GM10266 (cell line): ENCODE results near the gene TEX26.

Experiments
- DNase-seq: peaks from one replicate; pipeline ENCODE4 v3.0.0; 2012; ENCODE audit errors: extremely low spot score
- TF ChIP-seq, protein P1 (sequence below): IDR thresholded peaks from 2 replicates; pipeline ENCODE4 v1.5.1; 2012; ENCODE audit warnings: mild to moderate bottlenecking, low read depth; ENCODE audit not compliant: control insufficient read depth, insufficient read depth; ENCODE audit errors: missing control alignments

The TEX26 gene

DNA sequence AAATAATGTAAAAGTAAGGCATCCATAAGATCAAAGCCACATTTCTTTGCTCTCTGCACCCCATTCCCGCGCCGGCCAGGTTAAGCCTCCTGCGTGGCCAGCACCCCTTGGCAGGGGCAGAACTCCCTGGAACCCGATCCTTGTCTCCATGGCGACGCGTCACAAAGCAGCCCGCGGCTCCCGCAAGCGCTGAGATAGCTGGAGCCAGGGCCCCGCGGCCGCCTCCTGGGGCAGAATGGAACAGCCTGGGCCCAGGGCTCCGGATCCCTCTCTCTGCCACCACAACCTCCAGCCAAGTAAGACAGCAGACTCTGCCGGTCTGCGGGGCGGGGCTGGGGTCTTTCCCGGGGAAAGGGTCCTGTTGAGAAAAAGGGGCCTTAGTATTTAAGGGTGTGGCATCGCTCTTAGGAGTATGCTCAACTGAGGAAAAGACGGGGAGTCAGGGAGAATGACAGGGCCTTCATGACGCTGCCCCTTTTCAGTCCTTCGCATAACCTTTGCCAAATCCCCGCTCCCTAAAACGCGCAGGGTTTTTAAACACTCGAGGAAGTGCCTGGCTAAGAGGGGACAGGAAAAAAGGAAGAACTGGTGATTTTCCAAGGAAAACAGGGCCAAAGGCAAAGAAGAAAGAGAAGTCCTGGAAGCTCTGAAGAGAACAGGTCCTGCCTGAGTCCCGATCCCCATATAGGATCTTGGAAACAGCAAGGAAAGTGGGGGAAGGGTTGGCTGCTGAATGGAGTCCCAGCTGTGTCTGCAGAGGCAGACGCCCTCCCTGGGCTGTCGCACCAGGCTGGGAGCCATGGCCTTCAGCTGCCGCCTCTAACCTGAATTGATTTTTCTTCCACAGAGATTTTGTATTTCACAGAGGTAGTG lies at the start of gene TEX26:
TEX26 (plus strand) TSS at position 176 of the 873 bp plus-strand sequence; CDS start at position 236, 60 bp downstream.
- no peak for DNase-seq
- TF ChIP-seq, protein P1, sequence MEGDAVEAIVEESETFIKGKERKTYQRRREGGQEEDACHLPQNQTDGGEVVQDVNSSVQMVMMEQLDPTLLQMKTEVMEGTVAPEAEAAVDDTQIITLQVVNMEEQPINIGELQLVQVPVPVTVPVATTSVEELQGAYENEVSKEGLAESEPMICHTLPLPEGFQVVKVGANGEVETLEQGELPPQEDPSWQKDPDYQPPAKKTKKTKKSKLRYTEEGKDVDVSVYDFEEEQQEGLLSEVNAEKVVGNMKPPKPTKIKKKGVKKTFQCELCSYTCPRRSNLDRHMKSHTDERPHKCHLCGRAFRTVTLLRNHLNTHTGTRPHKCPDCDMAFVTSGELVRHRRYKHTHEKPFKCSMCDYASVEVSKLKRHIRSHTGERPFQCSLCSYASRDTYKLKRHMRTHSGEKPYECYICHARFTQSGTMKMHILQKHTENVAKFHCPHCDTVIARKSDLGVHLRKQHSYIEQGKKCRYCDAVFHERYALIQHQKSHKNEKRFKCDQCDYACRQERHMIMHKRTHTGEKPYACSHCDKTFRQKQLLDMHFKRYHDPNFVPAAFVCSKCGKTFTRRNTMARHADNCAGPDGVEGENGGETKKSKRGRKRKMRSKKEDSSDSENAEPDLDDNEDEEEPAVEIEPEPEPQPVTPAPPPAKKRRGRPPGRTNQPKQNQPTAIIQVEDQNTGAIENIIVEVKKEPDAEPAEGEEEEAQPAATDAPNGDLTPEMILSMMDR = no peak

DNA sequence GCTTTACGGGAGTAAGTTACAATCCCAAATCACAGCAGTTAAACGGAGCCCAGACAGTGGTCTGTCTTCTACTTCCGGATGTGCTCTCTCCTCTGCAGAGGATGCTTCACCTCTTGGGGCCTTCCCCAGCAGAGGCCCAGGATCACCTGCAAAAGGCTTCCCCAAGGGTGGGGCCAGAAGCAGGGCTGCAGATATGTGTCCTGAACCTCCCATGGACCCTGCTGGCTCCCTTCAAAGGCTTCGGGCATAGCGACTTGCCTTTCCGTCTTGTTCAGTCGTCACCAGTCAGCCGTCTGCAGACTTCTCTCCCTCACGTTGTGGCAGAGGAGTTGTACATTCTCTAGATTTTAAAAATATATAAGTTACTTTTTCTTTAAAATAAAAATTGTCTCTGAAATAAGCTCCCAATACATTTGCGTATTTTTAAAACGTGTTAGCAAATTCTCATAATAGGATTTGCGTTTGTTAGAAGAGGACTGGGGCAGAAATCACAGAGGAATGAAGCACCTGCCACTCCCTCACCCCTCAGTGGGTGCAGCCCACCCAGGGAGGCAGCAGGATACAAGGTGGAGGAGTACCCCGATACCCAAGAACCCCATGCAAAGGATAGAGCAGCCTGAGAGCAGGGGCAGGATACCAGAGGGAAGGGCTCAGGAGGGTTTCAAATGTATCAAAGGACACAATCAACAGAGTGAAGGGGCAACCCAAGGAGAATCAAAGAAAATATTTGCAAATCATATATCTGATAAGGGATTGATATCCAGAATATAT lies 49.3 kb upstream of the TEX26 start:
- no peak for DNase-seq
- TF ChIP-seq, protein P1 = no peak

DNA sequence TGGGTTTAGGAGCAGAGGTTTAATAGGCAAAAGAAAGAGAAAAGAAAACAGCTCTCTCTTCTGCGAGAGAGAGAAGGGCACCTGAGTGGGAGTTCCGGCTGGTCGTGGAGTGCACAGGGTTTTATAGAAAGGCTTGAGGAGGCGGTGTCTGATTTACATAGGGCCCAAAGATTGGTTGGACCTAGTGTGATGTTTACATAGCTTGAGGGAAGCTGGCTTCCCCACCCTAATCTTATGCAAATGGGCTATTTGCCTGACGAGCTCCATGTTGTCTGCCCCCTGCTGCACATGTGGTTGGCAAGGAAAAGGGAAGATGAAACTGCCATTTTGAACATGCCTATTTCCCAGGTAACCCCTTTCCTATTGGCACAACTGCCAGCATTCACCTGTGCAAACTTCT lies 47.9 kb upstream of the TEX26 start:
- TF ChIP-seq, protein P1 = no peak
- no peak for DNase-seq

DNA sequence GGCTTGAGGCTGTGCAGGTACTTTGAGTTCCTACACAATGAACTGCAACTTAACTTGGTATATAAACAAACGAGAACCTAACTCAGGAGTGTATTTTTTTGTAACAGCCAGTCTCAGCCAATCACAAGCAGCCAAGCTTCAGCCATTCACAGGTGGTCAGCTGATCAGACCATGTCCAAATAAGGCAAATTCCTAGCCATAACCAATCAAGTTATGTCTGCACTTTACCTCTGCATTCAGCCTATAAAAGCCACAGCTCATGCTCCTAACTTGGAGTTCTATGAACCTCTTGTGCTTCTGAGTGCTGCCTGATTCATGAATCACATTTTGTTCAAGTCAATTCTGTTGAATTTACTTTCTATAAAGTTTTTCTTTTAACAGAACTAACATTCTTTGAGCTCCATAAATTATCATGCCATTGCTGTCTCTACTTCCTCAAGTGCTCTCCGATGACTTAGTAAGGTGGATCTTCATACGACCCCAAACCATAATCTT lies 43.2 kb upstream of the TEX26 start:
- TF ChIP-seq, protein P1 = no peak
- DNase-seq = no peak

DNA sequence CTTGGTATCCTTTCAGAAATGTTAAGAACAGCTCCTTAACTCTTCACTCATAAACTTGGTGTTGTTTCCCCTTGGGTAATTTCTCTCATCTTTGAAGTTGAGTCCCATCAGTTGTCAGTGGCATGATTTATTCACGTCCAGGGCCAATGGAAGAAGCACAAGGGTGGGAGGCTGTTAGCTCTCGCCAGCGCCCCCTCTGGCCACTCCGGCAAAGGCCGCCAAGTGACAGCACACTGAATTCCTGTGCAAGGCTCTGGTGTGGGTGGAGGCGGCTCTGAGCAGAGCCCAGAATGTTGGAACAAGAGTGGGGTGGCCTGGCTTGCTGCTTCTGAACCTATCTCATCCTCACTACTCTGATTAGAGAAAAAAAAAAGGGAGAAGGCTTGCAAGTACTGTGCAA lies 39.5 kb upstream of the TEX26 start:
- TF ChIP-seq, protein P1 = peak; percentile 26
- no peak for DNase-seq

DNA sequence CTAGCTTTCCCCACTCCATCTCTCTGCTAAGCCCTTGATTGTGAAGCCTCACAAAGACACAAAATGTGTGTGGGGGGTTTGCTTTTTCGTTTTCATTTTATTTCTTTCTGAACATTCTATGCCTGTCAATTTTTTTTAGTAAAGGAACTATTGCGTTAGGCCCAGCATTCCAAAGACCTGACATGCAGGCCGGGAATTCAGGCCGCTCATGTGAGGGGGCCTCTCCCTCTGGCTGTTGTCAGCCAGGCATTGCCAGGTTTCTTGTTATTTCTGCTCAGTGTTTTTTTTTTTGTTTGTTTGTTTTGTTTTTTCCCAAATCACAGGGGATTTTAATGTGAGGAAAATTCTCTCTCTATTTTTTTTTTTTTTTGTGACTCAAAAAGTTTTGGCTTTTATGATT lies 36.7 kb upstream of the TEX26 start:
- TF ChIP-seq, protein P1 = no peak
- no peak for DNase-seq
